ENCODE results near the gene FGFR3.

FGFR3 gene

DNA sequence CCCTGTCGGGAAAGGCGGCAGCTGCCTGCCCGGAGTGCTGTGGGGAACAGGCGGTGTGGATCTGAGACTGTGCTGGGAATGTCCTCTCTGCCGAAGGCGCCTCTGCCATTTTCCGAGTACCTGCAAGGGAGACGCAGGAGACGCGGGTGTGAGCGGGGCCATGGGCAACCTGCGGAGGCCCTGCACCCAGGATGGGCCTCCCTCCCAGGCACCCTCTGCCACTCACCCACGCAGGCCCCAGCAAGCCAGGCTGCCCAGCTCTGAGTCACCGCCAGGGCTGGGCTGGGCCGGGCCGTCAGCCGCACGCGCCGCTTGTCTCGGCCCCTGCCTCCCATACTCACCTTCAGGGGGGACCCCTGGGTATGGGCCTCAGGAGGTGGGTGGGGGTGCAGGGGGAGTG, 3.5 kb upstream of the FGFR3 start:
- DNase-seq: no peak

DNA sequence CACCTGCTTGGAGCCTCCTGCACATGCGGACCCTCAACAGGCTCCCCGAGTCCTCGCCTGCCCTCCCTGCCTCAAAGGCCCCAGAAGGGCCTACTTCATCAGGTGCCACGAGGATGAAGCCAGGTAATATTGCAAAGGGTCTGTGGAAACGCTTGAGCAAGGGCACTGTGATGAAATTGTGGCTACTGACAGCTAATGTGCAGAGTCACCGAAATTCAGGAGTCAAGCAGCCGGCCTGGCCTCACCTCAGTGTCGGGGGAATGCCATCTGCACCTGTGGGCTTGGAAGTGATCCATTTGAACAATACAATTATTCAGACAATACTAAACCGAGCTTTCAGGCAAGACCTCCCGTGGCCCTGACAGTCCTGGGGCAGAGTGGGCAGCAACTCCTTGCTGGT, 3.1 kb upstream of the FGFR3 start:
- DNase-seq: no peak

DNA sequence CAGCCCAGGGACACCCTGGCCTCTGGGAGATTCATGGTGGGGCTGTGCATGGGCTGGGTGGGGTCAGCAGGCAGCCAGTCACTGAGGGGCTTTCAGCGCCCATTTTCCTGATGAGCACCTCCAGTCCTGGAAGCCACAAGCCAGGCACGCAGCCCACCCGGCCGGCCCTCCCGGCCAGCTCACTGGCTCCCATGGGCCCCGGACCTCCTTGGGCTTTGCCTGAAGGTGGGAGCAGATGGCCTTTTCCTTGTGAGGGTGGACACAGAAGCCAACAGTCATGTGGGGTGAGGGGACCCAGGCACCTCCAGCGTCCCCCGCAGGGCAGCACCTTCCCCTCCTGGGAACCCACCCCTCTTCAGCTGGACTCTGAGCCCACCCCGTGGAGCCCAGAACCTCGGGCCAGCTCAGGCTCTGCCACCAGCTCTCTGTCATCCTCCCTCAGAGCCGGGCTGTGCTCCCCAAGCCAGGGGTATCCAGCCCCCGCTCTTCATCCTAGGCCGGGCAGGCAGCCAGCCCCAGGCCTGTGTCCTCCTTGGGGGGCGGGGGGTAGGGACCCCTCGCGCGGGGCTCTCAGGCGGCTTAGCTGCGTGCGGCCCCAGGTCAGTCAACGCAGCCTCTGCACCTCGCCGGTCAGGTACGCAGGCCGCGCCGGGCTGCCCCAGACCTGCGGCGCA, 798 bp upstream of the FGFR3 start:
- DNase-seq: no peak

DNA sequence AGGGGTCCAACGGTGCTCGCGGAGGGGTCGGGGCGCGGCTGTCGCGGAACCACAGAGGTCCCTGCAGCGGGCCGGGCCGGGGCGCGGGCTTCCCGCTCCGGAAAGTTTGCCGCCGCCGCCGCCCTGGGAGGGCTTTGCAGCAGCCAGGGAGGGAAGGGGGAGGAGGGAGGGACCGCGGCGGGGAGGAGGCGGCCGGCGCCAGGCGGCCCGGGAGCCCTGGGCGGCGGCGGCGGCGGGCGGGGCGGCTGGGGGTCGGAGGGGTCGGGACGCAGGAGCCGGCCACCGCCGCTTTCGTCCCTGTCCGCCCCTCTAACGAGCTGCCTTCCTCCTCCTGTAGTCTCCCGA, 375 bp downstream of the FGFR3 start:
- DNase-seq: peak; percentile 42 to 43

DNA sequence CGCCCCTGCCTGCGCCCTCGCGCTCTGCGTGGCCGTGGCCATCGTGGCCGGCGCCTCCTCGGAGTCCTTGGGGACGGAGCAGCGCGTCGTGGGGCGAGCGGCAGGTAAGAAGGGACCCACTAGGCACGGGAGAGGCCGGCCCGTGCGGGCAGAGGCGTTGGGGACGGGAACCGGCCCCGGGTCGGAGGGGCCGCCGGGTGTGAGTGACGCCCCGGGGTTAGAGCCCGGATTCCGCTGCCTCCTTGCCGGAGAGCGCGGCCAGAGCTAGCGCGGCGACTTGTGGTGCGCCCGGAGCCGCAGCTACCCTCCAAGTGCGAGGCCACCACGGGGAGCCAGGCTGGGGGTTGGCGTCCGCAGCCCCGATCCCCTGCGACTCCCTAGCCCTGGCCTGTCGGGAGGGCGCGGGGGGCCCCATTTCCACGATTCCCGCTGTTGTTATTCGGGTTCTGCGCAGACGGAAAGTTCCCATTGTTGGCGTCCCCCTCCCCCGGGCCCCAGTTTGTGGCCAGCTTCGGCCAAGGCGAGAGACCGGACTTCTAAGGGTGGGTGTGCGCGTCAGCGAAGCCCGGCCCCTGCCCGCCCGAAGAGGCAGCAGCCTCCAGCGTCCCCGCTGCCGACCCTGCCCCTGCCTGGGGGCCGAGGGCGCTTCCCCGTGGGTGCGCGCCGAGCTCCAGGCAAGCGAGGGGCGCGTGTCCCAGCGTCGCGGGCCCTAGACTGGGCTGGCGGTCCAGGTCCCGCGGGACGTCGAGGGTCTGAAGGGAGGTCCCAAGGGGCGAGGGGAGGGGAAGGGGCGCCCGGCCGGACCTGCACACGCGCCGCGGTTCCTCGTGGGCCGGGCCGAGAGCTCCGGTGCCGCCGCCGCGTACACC, 1.1 kb downstream of the FGFR3 start:
- DNase-seq: peak in 1 of 2 experiments; percentile 11

DNA sequence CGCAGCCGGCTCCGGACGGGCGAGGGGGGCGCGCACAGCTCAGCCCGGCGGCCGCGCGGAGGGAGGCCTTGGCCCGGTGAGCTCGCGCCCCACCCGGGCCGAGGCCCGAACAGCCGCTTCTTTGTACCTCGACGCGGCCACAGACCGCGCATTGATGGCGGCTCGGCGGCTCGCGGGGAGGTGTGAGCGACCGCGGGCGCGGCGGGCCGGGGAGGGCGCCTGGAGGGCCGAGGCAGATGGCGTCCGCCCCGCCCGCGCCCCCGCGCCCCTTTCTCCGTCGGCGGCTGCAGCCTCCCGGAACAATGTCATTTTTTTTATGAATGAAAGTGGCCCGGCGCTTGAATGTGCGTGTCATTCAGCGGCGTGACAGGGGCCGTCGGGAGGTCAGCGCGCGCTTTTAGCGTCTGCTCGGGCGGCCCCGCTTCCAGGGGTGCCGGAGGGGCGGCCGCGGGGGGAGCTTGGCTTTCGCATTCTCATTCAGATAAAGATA, 1.8 kb downstream of the FGFR3 start:
- no peak for DNase-seq

DNA sequence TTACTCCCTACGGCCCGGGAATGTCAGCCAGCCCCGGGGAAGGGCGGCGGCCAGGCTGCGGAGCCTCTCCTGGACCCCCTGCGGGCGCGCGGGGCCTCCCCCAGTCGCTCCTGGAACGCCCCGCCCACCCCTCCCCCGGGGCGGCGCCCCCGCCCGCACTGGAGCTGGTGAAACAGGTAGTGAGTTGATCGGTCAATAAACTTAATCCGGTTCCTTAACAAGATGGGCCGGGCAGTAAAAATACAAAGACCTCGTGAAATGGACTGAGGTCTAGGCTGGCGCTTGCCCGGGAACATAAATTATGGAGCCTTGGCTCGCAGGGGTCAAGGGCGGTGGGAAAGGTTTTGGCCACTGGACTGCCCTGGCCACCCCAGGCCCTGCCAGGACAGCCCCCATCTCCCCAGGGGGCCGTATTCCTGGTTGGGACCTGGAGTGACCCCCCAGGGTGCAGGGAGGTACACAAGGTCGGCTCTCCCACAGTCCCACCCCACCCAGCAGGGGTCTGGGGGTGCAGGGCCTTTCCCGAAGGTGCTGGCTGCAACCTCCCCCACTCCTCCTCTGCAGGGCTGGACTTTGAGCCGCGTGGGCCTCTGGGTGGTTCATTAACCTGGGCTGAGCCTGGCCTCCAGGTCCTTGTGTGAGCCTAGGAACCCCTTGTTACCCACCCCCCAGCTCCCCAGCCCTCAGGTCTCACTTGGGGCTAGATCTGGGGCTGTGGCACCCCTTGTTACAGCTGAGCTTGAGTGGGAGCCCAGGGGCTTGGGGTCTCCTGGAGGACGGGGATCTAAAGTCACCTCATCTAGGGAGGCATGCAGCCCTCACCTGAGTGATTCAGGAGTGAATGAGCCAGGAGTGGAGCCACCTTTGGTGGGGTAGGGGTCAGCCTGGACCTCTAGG, 2.5 kb downstream of the FGFR3 start:
- DNase-seq: no peak

DNA sequence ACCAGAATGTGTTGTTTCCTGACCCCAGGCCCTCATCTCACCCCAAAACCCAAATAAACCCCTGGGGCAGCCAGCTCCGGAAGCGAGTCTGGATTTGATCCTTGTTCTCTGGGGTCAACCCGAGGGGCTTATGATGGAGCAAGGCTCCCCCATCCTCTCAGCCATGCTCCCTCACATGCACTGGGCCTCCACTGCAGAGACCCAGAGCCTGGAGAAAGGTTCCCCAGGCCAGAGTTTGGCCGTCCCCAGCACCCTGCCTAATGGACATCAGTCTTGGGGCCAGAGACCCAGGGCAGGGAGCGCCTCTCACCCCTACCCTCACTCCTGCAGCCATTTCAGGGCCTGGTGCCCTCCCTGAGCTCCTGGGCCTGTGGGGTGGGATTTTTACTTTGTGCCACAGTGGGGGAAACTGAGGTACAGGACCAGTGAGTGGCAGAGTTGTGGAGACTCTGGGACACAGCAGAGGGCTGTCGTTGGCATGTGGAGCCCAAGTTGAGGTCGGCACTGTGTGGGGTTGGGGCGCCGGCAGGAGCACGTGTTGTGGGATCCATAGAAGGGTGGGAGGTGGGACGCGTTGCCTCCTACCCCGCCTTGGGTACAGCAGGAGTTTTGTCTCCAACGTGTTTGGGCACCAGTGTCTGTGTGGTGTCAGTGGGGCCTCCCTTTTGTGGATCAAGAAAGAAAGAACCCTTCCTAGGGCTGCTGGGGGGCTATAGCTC, 3.6 kb downstream of the FGFR3 start:
- DNase-seq: no peak

DNA sequence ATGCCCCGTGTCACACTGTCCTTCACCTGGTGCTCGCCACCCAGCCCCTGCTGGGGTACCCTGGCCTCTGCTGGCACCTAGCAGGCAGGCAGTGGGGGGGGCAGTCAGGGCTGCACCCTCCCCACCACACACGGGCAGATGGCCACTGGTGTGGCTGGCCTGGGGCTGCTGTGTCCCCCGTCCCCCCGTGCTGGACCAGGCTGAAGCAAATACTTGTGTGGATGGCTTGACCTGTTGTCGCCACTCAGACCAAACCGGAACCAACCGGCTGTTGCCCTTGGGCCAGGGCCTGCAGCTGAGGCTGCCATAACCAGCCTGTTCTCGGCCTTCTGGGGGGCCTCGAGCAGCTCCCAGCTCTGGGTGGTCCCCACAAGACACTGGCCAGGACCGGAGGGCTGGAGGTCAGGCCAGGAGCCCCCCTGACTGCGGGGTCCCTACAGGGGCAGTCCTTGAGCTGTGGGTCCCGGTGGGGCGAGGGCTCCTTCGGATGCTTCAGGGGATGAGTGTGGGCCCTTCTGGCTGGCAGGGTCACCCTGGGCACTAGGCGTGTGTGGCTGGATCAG, 4.3 kb downstream of the FGFR3 start:
- no peak for DNase-seq

DNA sequence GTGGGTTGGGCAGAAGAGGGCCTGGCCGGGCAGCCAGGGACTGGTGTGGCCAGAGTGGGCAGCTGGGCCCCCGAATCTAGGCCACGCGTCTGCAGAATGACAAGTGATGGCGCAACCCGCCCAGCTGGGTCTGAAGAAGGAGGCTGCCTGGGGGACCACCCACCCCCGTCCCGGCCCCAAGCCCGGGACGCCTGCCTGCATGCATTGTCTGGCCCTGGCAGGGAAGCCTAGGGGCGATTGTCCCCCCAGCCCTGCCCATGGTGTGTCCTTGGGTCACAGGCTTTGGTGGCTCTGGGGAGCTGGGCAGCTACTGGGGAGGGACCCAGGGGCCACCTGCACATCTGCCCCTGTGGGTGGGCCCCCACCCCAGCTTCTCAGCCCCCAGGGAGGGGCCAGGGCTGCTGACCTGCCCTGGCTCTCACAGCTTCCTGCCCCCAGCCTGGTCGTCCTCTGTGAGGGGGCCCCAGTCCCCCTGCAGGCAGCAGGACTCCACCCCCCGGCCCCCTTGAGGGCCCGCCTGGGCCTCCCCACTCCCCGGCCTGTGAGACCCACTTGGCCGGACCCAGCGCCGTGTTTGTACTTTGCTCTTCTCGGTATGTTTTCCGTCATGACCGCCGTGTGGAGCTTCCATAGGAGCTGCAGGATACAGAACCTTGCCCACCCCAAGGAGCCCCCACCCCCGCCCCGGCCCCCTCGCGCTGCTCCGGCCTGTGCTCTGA, 4.9 kb downstream of the FGFR3 start:
- DNase-seq: no peak

DNA sequence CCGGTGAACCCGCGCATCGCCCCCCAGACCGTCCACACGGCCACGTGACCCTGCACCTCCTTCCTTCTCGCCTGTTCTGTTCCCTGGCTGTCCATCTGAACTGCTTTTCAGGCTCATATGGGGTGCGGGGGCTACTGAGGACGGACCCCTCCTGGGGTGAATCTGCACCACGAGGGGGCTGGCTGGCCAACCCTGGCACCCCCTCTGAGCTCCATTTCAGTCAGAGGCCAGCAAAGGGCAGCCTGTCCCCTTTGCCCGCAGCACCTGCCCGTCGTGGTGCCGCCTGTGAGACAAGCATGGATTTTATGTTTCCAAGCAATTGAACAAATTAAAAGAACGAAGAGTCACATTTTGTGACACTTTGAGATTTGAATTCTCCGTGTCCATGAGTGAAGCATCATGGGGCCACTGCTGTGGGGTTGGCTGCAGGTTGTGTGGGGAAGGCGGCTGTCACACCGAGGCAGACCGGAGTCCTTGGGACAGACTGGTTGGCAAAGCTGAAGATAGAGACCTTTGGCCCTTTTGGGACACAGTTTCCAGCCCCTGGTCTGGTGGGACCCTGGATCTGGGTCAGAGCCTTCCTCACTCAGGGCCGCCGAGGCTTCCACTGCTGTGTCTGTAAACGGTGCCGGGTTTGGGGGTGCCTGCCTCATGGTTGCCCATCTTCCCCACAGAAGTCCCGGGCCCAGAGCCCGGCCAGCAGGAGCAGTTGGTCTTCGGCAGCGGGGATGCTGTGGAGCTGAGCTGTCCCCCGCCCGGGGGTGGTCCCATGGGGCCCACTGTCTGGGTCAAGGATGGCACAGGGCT, 5.7 kb downstream of the FGFR3 start:
- DNase-seq: no peak

DNA sequence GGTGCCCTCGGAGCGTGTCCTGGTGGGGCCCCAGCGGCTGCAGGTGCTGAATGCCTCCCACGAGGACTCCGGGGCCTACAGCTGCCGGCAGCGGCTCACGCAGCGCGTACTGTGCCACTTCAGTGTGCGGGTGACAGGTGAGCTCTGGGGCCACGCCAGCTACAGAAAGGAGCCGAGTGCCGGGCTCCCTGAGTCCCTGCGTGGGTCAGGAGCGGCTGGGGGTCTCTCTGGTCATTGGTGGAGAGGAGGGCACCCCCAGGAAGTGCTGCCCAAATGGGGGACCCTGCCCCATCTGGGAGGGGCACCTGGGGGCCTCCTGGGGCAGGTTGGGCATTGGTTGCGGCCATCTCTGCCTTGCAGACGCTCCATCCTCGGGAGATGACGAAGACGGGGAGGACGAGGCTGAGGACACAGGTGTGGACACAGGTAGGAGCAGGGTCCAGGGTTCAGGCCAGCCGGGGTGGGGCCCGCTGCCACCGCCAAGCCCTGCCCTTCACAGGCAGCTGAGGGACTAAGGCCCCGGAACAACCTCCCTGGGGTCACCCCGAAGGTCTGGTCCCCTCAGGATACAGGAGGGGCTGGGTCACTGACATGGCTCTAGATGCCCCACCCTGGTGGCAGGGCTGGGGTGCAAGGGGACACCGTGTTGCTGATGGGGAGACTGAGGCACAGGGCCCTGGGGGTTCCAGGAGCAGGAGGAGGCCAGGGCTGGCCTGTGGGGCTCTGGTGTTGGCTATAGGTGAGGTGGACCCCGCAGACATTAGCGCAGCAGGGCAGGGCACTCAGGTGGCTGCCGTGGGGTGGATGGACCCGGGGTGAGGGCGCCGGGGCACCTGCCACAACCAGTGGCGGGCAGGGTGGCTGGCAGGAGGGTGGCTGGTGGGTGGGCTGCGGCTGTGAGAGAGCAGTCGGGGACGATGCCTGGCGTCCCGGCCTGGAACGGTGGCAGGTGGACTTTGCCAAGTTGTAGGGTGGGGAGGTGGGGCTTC, 6.6 kb downstream of the FGFR3 start:
- DNase-seq: no peak

DNA sequence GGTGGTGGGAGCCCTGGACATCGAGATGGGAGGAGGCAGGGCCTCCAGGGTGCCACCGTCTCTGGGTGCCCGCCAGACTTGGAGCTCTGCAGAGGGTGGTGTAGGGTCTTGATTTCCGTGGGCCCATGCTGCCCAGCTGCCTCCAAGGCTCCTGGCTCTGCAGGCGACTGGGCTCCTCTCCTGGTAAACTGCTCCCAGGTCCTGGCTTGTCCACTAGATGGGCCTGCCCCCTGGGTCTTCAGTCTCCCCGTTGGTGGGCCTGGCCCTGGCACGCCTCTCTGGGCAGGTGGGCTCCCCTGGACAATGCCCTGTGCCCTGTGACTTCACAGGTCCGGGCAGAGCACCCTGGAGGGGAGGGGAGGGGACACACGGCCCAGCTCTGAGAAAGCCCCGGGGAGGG, 7.7 kb downstream of the FGFR3 start:
- no peak for DNase-seq

DNA sequence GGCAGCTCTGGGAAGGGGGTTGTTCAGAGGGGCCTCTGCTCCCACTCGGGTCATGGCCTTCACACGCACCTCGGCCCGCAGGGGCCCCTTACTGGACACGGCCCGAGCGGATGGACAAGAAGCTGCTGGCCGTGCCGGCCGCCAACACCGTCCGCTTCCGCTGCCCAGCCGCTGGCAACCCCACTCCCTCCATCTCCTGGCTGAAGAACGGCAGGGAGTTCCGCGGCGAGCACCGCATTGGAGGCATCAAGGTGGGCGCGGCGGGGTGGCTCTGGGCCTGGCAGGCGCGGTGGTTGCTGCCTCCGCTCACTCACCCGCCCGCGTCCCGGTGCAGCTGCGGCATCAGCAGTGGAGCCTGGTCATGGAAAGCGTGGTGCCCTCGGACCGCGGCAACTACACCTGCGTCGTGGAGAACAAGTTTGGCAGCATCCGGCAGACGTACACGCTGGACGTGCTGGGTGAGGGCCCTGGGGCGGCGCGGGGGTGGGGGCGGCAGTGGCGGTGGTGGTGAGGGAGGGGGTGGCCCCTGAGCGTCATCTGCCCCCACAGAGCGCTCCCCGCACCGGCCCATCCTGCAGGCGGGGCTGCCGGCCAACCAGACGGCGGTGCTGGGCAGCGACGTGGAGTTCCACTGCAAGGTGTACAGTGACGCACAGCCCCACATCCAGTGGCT, 8.3 kb downstream of the FGFR3 start:
- no peak for DNase-seq

DNA sequence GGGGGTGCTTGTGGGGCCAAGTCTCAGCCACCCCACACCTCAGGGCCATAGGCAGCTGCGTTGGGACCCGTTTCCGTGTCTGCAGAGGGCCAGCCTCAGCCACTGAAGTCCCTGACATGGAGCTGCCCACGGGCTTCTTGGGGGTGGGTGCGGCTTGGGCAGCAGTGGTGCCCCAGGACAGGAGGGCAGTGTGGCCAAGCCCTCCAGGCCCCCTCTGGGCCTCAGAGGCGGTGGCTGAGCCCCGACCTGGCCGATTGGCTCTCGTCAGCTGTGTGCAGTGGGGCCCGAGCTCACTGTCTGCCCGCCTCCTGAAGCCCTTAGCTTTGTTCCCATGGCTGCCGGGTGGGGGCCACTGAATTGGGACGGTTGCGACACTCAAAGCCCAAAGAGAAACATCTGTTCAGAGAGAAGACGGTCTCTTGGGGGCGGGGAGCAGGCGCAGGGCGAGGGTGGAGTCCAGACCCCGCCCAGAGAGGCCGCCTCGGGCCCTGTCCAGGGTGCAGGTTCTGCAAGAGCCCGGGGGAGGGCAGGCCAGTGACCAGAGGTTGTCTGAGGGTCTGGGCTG, 9.1 kb downstream of the FGFR3 start:
- no peak for DNase-seq

DNA sequence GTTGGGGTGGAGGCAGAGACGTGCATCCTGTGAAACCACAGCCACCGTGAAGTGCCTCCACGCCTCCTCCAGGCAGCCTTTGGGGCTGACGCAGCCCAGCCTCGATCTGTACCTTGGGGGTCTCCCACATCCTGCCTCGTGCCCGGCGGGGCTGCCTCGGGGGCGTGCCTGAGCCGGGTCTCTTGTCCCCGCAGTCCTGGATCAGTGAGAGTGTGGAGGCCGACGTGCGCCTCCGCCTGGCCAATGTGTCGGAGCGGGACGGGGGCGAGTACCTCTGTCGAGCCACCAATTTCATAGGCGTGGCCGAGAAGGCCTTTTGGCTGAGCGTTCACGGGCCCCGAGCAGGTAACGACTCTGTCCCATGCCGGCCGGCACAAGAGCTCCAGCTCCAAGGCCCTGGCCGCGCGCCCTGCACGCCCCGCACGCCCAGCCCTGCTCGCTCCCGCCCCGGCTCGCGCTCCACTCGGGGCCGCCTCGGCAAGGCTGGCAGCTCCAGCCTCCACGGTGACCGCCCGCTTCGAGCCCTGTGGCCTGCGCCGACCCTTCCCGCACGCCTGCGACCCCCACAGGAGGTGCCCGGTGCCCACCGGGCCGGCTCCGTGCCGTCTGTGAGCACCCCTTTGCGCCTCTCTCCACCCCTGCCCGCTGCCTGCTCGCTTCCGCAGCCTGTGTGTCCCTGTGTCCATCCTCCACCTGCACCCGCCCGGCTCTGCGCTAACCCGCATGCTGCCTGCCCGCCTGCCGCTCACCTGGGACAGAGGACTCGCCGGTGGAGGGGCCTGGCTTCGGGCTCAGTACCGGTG, 9.8 kb downstream of the FGFR3 start:
- DNase-seq: no peak
